PC-9 (cell line): ENCODE measurements around the gene PPP2R2B.

Experiments
- CTCF ChIP-seq: fragments of 200-600 bp; sonication (generic); conservative IDR thresholded peaks from 2 replicates; pipeline ENCODE4 v1.6.1; 2017; ENCODE audit warnings: mixed run types, antibody characterized with exemption, mild to moderate bottlenecking, moderate library complexity
- EZH2 ChIP-seq: fragments of 200-600 bp; sonication (generic); IDR thresholded peaks from 2 replicates; pipeline ENCODE4 v1.8.0; 2017; ENCODE audit warnings: antibody characterized with exemption, low read depth

DNA sequence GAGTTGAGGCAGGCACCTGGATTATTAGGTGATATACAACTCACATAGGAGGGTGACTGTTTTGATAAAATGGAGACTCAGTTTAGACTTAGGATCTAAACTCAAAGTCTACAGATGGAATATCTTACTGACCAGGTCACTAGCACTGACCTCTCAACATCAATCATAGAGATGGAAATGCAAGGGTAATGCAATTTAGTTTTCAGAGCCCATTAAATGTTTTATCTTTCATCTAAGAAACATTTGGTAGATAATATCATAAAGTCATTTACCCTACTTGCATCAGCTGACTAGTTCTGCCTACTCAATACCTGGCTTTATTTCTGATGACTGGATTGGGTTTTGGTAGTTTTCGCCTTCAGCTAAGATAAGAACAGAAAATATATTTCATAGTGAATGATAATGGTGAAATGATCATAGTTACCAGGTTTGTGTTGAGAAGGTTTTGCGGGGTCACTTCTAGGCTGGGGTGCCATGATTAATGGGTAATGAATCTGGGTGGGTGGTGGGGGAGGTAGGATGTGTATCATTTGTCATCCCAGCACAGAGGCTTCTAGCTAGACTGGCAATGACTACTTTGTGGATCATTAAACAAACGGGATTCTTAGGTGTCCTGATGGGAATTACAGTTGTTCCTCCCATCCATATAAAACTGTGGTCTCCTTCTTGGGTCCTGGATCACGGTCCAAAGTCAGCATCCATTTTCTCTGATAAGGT lies 173.4 kb downstream of the PPP2R2B start:
- TF ChIP-seq CTCF (no peak), EZH2 (no peak)
